ENCODE data around the gene KCNJ10. TPM values are rescaled to one million over a fixed set of nuclear protein-coding genes. Genes with fewer than 3 reads are reported as not detected.

KCNJ10 gene
- total and polyA plus RNA-seq, 2 donors (not counting 3 experiments of a cell fraction or from before 2014, with no cell fraction given) = not detected

DNA sequence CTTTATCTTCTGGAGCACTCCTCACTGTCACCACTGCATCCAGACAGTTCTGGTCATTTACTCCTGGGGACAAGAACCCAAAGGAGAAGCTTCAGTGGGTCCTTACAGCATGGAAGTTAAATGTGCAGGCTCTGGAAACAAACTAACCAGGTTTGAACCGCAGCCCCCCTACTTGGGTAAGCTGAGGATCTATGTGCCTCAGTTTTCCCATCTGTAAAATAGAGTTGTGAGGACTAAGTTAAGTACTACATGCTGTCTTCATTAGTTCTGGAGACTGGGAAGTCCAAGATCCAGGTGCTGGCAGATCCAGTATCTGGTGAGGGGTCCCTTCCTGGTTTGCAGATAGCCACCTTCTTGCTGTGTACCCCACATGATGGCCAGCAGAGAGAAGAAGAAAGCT, 37.6 kb upstream of the KCNJ10 start:
- no peaks in the 10 kb centered on the region for H4K20me1 ChIP-seq (replicated peaks; ENCODE audit: control insufficient read depth, extremely low read depth, insufficient read depth, low read length)
- dilution Hi-C loops (cut with MboI; ENCODE audit: extremely low pct_ligation_motif_present, low sequenced_read_pairs) (no loop called here), intact Hi-C loops (cut with micrococcal nuclease) (loop anchor here (10.0 kb wide), 1 partner anchor 497 kb away; no protein-coding TSS in a partner anchor)
- H3K4me1 ChIP-seq (ENCODE audit: control insufficient read depth, extremely low read depth, insufficient read depth, low read length) = no peaks in the 10 kb centered on the region
- no peaks in the 10 kb centered on the region for H3K9me3 ChIP-seq (replicated peaks; ENCODE audit: control insufficient read depth, insufficient read depth, low read length)
- H2AFZ ChIP-seq (ENCODE audit: low read depth, low read length) = no peak overlapping the region
- no peaks in the 10 kb centered on the region for H3K36me3 ChIP-seq (ENCODE audit: control insufficient read depth in 2 of 2, extremely low read depth in 1 of 2, insufficient read depth in 2 of 2, low read length in 2 of 2)
- DNase-seq (ENCODE audit: low read depth, low spot score) (no peak), FAIRE-seq (no peak)
- H3K9me1 ChIP-seq (replicated peaks; ENCODE audit: control insufficient read depth, extremely low read depth, insufficient read depth, low read length) = no peaks in the 10 kb centered on the region
- no peaks in the 10 kb centered on the region for H3K79me2 ChIP-seq (ENCODE audit: control insufficient read depth, insufficient read depth, low read length)
- CTCF ChIA-PET = interaction anchor here (0.8 to 4.5 kb wide), 7 partner anchors 16 to 269 kb away, joined by 3 to 48 read pairs (median 7); no protein-coding TSS in a partner anchor
- POLR2A ChIA-PET = no interaction called here
- no peak overlapping the region for H3K4me2 ChIP-seq (ENCODE audit: insufficient read depth, low read length)
- H3K4me3 ChIP-seq (replicated peaks in 1 of 3; ENCODE audit: insufficient read depth in 1 of 3, low read depth in 1 of 3, low read length in 3 of 3) = no peak overlapping the region
- TF ChIP-seq POLR2AphosphoS5 (IDR thresholded peaks at IDR 0.05; ENCODE audit: insufficient read depth, low read depth, low read length) (no peak), EZH2 (IDR thresholded peaks at IDR 0.05; ENCODE audit: borderline replicate concordance, low read depth, low read length, severe bottlenecking) (no peak), JUN (IDR thresholded peaks at IDR 0.05; ENCODE audit: borderline replicate concordance, insufficient read depth, insufficient read length, low read depth) (no peak), GATA2 (IDR thresholded peaks at IDR 0.05; ENCODE audit: insufficient read depth, insufficient read length, low read depth, low read length) (no peak), FOS (IDR thresholded peaks at IDR 0.05; ENCODE audit: borderline replicate concordance, insufficient read depth, low read length) (no peak), POLR2A (IDR thresholded peaks at IDR 0.05; ENCODE audit: low read depth, low read length) (no peak), MYC (IDR thresholded peaks at IDR 0.05; ENCODE audit: low read depth, low read length) (no peak)
- TF ChIP-seq, protein P1, sequence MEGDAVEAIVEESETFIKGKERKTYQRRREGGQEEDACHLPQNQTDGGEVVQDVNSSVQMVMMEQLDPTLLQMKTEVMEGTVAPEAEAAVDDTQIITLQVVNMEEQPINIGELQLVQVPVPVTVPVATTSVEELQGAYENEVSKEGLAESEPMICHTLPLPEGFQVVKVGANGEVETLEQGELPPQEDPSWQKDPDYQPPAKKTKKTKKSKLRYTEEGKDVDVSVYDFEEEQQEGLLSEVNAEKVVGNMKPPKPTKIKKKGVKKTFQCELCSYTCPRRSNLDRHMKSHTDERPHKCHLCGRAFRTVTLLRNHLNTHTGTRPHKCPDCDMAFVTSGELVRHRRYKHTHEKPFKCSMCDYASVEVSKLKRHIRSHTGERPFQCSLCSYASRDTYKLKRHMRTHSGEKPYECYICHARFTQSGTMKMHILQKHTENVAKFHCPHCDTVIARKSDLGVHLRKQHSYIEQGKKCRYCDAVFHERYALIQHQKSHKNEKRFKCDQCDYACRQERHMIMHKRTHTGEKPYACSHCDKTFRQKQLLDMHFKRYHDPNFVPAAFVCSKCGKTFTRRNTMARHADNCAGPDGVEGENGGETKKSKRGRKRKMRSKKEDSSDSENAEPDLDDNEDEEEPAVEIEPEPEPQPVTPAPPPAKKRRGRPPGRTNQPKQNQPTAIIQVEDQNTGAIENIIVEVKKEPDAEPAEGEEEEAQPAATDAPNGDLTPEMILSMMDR (IDR thresholded peaks at IDR 0.05; ENCODE audit: extremely low read depth in 1 of 2, insufficient read depth in 1 of 2, low read depth in 1 of 2, low read length in 2 of 2) = no peak
- TF ChIP-seq, protein P2, sequence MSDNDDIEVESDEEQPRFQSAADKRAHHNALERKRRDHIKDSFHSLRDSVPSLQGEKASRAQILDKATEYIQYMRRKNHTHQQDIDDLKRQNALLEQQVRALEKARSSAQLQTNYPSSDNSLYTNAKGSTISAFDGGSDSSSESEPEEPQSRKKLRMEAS (IDR thresholded peaks at IDR 0.05; ENCODE audit: insufficient read depth, insufficient read length) = no peak
- no TSS peak for BruUV-seq (replicated peaks)
- H3K9ac ChIP-seq (replicated peaks; ENCODE audit: extremely low read depth, insufficient read depth, low read length) = no peak overlapping the region
- H3K27me3 ChIP-seq (ENCODE audit: control insufficient read depth in 2 of 2, insufficient read depth in 2 of 2, low read length in 2 of 2) = peaks cover 25 to 40% of the 10 kb centered on the region in 2 experiments
- no peak overlapping the region for H3K27ac ChIP-seq (ENCODE audit: insufficient read depth, low read depth, low read length)

All from endothelial cell of umbilical vein (primary cell).